NCI-H460 (cell line): ENCODE results near the gene SACM1L. TPM values are rescaled to one million over a fixed set of nuclear protein-coding genes. Genes with fewer than 3 reads are reported as not detected.
"Not testable (repeated sequence)": the region's sequence is repeated elsewhere in the genome, so short reads cannot be mapped to it uniquely, and the experiment has no call there.

Source experiments
- DNase-seq: peaks from one replicate; pipeline ENCODE4 v3.0.0-alpha.2; 2016; ENCODE audit warnings: low read depth; ENCODE audit errors: extremely low read depth
- total RNA-seq: library from RNA; depleted of rRNA; stranded (reverse); fragments of >200 nt; shearing (Covaris generic); gene quantifications from 2 replicates; pipeline ENCODE4 v1.2.3, GENCODE V29; 2014

The SACM1L gene
- total RNA-seq, 1 experiment from 2014 or later = 24.3 TPM

- DNase-seq = no peak
Measured at GRCh38 chr3:45690336-45691035, 1.3 kb downstream of the SACM1L start.

- DNase-seq = no peak
Measured at GRCh38 chr3:45691842-45692241, 2.6 kb downstream of the SACM1L start.

GRCh38 chr3:45692866-45693265, 3.7 kb downstream of the SACM1L start:
- DNase-seq = no peak

GRCh38 chr3:45693941-45694521, 4.8 kb downstream of the SACM1L start:
- no peak for DNase-seq

GRCh38 chr3:45695166-45695565, 6.0 kb downstream of the SACM1L start:
- not testable (repeated sequence) for DNase-seq

- no peak for DNase-seq
Measured at GRCh38 chr3:45700570-45701073, 11.4 kb downstream of the SACM1L start.

GRCh38 chr3:45701172-45701867, 12.1 kb downstream of the SACM1L start:
- no peak for DNase-seq

- DNase-seq = no peak
Measured at GRCh38 chr3:45704301-45704943, 15.2 kb downstream of the SACM1L start.

GRCh38 chr3:45705839-45706808, 16.9 kb downstream of the SACM1L start:
- DNase-seq = no peak

GRCh38 chr3:45711931-45712330, 22.7 kb downstream of the SACM1L start:
- DNase-seq = no peak

GRCh38 chr3:45712434-45713110, 23.4 kb downstream of the SACM1L start:
- DNase-seq = no peak

- DNase-seq = no peak
Measured at GRCh38 chr3:45715945-45716344, 26.7 kb downstream of the SACM1L start.

GRCh38 chr3:45716790-45717336, 27.7 kb downstream of the SACM1L start:
- no peak for DNase-seq

- no peak for DNase-seq
Measured at GRCh38 chr3:45719655-45720487, 30.7 kb downstream of the SACM1L start.

GRCh38 chr3:45724911-45725310, 35.7 kb downstream of the SACM1L start:
- no peak for DNase-seq

GRCh38 chr3:45729614-45730013, 40.4 kb downstream of the SACM1L start:
- no peak for DNase-seq

GRCh38 chr3:45730409-45731154, 41.4 kb downstream of the SACM1L start:
- DNase-seq = no peak

- no peak for DNase-seq
Measured at GRCh38 chr3:45736707-45737106, 47.5 kb downstream of the SACM1L start.
